Neutrophil (primary cell): ENCODE results near the gene KCNE3.

Source experiments
- H3K27ac ChIP-seq: fragments of 200-600 bp; sonication (generic); 2 replicates; pipeline ENCODE4 v1.5.1; 2016; ENCODE audit warnings: mild to moderate bottlenecking, moderate library complexity
- H3K27me3 ChIP-seq: fragments of 200-600 bp; sonication (generic); 2 replicates; pipeline ENCODE4 v1.6.0; 2016; ENCODE audit warnings: mild to moderate bottlenecking
- H3K36me3 ChIP-seq: fragments of 200-600 bp; sonication (generic); 2 replicates; pipeline ENCODE4 v1.5.1; 2017
- H3K4me1 ChIP-seq, 2 experiments: fragments of 200-600 bp in 1 of 2; sonication (generic) in 1 of 2; 1 replicate in 1 of 2; 2 replicates in 1 of 2; pipeline versions ENCODE4 v1.5.1 to v1.6.1; 2013 to 2016; ENCODE audit warnings: low read depth in 1 of 2, low read length in 1 of 2, mild to moderate bottlenecking in 1 of 2, moderate library complexity in 1 of 2; ENCODE audit not compliant: control insufficient read depth in 1 of 2, insufficient read depth in 1 of 2
- H3K4me3 ChIP-seq, 2 experiments: fragments of 200-600 bp in 1 of 2; sonication (generic) in 1 of 2; 1 replicate in 1 of 2; 2 replicates in 1 of 2; pipeline ENCODE4 v1.5.1; 2013 to 2016; ENCODE audit warnings: low read depth in 1 of 2, low read length in 1 of 2, mild to moderate bottlenecking in 1 of 2, moderate library complexity in 1 of 2
- H3K9me3 ChIP-seq: fragments of 200-600 bp; sonication (generic); 2 replicates; pipeline ENCODE4 v1.5.1; 2016
- CTCF ChIP-seq: fragments of 200-600 bp; sonication (generic); IDR thresholded peaks from 2 replicates; pipeline ENCODE4 v1.5.1; 2016; ENCODE audit warnings: antibody characterized with exemption

KCNE3 gene

GRCh38 chr11:74466916-74467885, at the start of gene KCNE3:
TSS of gene KCNE3 (minus strand) at chr11:74467549. CDS start at chr11:74457563, 9,986 bp downstream.
- no peak for TF ChIP-seq CTCF
- H3K4me1 ChIP-seq: peaks cover 69% of the 10 kb centered on the region in 2 experiments
- H3K4me3 ChIP-seq: peak within 1 kb of the TSS; percentile 68 to 75
- H3K9me3 ChIP-seq: no peaks in the 10 kb centered on the region
- no peaks in the 10 kb centered on the region for H3K36me3 ChIP-seq
- H3K27me3 ChIP-seq: no peaks in the 10 kb centered on the region
- H3K27ac ChIP-seq: peak within 1 kb of the TSS; percentile 65

- Histone ChIP-seq H3K4me3 (no peak overlapping the region), H3K27ac (peak overlapping the region; percentile 37), H3K9me3 (no peaks in the 10 kb centered on the region), H3K27me3 (no peaks in the 10 kb centered on the region), H3K36me3 (no peaks in the 10 kb centered on the region), H3K4me1 (peaks cover 8 to 9% of the 10 kb centered on the region in 2 experiments)
- no peak for TF ChIP-seq CTCF
These were observed 40.2 kb upstream of the KCNE3 start for GRCh38 chr11:74507582-74507981.

GRCh38 chr11:74506823-74507222, 39.5 kb upstream of the KCNE3 start:
- Histone ChIP-seq H3K27me3 (no peaks in the 10 kb centered on the region), H3K27ac (no peak overlapping the region), H3K4me3 (no peak overlapping the region), H3K4me1 (peaks cover 8 to 9% of the 10 kb centered on the region in 2 experiments), H3K36me3 (no peaks in the 10 kb centered on the region), H3K9me3 (no peaks in the 10 kb centered on the region)
- TF ChIP-seq CTCF: no peak

- Histone ChIP-seq H3K27ac (no peak overlapping the region), H3K27me3 (no peaks in the 10 kb centered on the region), H3K36me3 (no peaks in the 10 kb centered on the region), H3K4me3 (no peak overlapping the region), H3K4me1 (peaks cover 8 to 9% of the 10 kb centered on the region in 2 experiments), H3K9me3 (no peaks in the 10 kb centered on the region)
- TF ChIP-seq CTCF: no peak
These were observed 38.6 kb upstream of the KCNE3 start for GRCh38 chr11:74505911-74506310.

GRCh38 chr11:74504100-74504691, 36.8 kb upstream of the KCNE3 start:
- Histone ChIP-seq H3K36me3 (no peaks in the 10 kb centered on the region), H3K27ac (no peak overlapping the region), H3K27me3 (no peaks in the 10 kb centered on the region), H3K4me1 (peaks cover 8 to 9% of the 10 kb centered on the region in 2 experiments), H3K9me3 (no peaks in the 10 kb centered on the region), H3K4me3 (no peak overlapping the region)
- no peak for TF ChIP-seq CTCF
